Rectal smooth muscle tissue (tissue), 1 donor: ENCODE results near the gene COL18A1.

Experiments
- H3K27ac ChIP-seq: one replicate; pipeline ENCODE4 v1.7.0; 2013; ENCODE audit warnings: low read depth, low read length, inconsistent platforms
- H3K27me3 ChIP-seq: one replicate; pipeline ENCODE4 v1.7.0; 2013; ENCODE audit warnings: low read length; ENCODE audit not compliant: control insufficient read depth, insufficient read depth
- H3K36me3 ChIP-seq: one replicate; pipeline ENCODE4 v1.7.0; 2013; ENCODE audit warnings: low read length; ENCODE audit not compliant: control insufficient read depth, insufficient read depth
- H3K4me1 ChIP-seq: one replicate; pipeline ENCODE4 v1.7.0; 2013; ENCODE audit warnings: low read length; ENCODE audit not compliant: control insufficient read depth, insufficient read depth
- H3K4me3 ChIP-seq: one replicate; pipeline ENCODE4 v1.7.0; 2013; ENCODE audit warnings: low read length
- H3K9ac ChIP-seq: one replicate; pipeline ENCODE4 v1.7.0; 2013; ENCODE audit warnings: low read length

COL18A1 gene

DNA sequence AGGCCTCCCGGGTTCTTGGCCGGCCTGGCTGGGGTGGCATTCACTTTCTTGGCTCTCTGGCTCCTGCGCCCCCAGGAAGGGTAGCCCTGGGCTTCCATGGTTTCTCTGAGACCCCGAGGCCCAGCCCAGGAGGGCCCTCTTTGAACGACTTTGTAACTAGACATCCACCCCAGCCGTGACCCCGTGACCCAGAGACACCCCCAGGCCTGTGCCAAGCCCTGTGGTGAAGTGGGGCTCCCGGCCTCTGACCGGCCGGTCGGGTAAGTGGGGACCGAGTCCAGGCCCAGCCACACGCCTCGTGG is 64.0 kb downstream of the COL18A1 start:
- H3K4me1 ChIP-seq: peaks cover 3% of the 10 kb centered on the region

GRCh38 chr21:45469273-45470086 is 64.5 kb downstream of the COL18A1 start:
- Histone ChIP-seq H3K36me3 (no peaks in the 10 kb centered on the region), H3K4me1 (peaks cover 3% of the 10 kb centered on the region), H3K27me3 (no peaks in the 10 kb centered on the region), H3K4me3 (no peak overlapping the region), H3K9ac (no peak overlapping the region), H3K27ac (peak overlapping the region; percentile 79)

More for the DNA sequence above, 64.0 kb downstream of the COL18A1 start:
- no peaks in the 10 kb centered on the region for H3K27me3 ChIP-seq
- H3K9ac ChIP-seq: no peak overlapping the region
- H3K36me3 ChIP-seq: no peaks in the 10 kb centered on the region
- H3K27ac ChIP-seq: no peak overlapping the region
- H3K4me3 ChIP-seq: no peak overlapping the region

GRCh38 chr21:45470087-45470515 is 65.1 kb downstream of the COL18A1 start:
- H3K9ac ChIP-seq: no peak overlapping the region
- peaks cover 3% of the 10 kb centered on the region for H3K4me1 ChIP-seq
- H3K36me3 ChIP-seq: no peaks in the 10 kb centered on the region
- no peaks in the 10 kb centered on the region for H3K27me3 ChIP-seq
- H3K4me3 ChIP-seq: no peak overlapping the region
- H3K27ac ChIP-seq: peak overlapping the region; percentile 79

DNA sequence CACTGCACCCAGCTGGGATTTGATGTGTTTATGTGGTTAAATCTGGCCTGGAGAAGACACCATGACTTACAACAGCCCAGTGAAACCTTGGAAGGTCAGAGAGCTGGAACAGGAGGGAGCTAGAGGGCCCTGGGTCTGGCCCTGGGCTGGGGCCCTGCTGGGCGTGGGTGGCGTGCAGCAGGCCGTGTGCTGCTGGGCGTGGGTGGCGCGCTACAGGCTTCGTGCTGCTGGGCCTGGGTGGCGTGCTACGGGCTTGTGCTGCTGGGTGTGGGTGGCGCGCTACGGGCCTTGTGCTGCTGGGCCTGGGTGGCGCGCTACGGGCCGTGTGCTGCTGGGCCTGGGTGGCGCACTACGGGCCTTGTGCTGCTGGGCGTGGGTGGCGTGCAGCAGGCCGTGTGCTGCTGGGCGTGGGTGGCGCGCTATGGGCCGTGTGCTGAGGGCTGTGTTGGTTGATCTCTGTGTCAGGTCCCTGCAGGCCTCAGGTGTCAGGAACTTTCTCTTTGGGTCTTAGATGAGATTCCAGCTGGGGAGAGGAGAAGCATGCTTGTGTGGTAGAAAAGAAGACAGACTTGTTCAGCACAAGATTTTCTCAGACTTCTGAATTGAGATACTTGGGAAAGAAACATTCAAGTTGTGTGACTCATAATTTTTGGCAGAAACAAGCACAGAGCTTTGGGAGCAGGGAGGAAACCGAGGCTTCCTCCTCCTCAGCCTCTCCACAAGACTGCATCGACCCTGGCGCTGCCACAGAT is 66.0 kb downstream of the COL18A1 start:
- Histone ChIP-seq H3K27me3 (no peaks in the 10 kb centered on the region), H3K4me3 (no peak overlapping the region), H3K27ac (peak overlapping the region; percentile 79), H3K4me1 (peaks cover 3% of the 10 kb centered on the region), H3K9ac (no peak overlapping the region), H3K36me3 (no peaks in the 10 kb centered on the region)

DNA sequence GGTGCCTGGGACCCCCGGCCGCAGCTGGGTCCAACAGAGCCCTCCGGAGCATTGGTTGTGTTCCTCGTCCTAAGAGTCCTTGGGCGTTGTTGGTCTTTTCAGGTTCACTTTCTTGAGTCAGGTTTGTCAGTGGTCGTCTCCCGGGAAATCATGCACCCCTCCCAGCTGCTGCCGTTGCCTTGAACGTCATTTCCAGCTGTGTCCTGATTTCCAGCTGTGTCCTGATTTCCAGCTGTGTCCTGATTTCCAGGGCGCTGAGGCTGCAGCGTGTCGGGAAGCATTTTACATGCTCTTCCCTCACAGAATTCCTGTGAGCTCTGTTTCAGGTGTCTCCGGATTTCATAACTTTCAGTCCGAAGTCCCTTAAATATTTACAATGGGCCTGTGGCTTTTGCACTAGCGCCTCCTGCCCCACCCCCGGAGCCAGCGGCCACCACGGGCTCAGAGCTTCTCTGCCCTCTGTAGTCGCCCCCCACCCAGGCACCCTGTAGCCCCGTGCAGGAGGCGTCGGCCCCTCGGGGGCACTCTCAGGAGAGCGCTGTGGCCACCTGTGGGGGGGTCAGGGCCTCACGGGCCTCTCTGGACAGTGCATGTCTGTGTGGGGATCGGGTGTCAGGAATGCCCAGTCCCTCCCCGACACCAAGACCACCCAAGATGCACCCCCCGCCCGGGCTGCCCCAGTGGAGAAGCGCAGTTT is 66.7 kb downstream of the COL18A1 start:
- Histone ChIP-seq H3K27ac (peak overlapping the region; percentile 79), H3K9ac (no peak overlapping the region), H3K4me1 (peaks cover 3% of the 10 kb centered on the region)

DNA sequence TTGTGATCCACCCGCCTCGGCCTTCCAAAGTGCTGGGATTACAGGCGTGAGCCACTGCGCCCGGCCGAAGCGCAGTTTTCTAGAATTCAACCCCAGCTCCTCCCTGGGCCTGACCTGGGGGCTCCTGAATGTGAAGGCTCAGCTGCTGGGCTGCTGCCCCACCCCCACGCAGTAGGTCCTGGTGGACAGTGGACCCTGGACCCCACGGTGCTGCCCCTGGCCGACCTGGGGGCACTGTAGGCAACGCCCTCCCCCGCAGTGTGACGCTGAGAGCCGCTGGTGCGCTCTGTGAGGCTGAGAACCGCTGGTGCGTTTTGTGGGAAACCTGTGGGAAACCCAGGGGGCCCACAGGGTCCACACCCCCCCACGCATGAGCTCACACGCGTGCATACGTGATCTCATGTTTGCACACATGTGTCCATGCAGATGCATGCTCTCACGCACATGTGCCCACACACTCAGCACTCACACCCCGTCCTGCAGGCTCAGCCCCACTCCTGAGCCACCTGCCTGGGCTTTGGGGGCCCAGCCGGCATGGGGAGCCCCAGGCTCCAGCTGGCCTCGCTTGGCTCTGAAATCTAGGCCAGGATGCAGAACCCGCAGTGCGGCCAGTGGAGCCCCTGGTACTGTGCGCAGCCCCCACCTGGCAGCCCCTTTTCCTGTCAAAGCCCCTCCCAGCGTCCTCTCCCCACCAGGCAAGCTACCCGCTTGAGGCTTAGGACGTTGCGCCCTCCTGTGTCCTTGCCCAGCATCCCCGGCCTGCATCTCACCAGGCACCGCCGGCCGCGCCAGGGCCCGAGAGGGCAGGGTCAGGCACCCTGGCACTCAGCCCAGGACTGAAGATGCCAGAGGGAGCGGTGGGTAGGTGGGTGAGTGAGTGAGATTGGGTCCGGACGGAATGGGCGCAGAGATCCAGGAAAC is 67.7 kb downstream of the COL18A1 start:
- H3K4me3 ChIP-seq: no peak overlapping the region
- H3K36me3 ChIP-seq: no peaks in the 10 kb centered on the region
- H3K27ac ChIP-seq: no peak overlapping the region
- H3K4me1 ChIP-seq: peaks cover 3% of the 10 kb centered on the region
- no peak overlapping the region for H3K9ac ChIP-seq
- no peaks in the 10 kb centered on the region for H3K27me3 ChIP-seq

More for the DNA sequence above, 66.7 kb downstream of the COL18A1 start:
- H3K36me3 ChIP-seq: no peaks in the 10 kb centered on the region
- H3K27me3 ChIP-seq: no peaks in the 10 kb centered on the region
- H3K4me3 ChIP-seq: no peak overlapping the region

DNA sequence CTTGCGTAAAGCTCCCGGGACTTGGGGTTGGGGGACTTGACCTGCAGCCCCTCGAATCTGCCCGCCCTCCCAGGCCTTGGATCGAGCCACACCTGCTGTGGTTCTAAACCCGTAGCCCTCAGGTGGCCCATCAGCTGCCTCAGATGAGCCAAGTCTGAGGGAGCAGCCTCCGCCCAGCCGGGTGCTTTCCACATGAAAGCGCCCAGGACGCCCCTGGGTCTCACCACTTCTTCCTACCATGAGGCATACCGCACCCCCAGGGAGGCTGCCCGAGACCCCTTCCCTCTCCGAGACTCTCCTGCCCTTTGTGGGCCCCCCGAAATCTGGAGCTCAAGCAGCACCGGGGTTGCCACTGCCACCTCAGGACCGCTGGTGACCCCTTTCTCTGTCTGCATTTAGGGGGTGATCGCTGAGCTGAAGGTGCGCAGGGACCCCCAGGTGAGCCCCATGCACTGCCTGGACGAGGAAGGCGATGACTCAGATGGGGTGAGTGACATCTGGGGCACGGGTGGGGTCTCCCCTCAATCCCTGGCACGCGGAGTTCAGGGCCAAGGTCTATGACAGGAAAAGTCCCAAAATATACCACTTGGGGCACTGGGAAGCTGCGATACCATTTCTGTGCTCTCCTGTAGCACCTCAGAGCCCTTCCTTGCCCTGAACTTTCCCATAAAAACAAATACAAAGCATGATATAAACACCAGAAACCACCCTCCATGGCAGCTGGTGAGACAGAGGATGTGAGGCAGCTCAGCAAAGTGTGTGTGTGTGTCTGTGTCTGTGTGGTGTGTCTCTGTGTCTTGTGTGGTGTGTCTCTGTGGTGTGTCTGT is 68.7 kb downstream of the COL18A1 start:
- H3K27me3 ChIP-seq: no peaks in the 10 kb centered on the region
- peaks cover 3% of the 10 kb centered on the region for H3K4me1 ChIP-seq
- no peak overlapping the region for H3K9ac ChIP-seq
- H3K4me3 ChIP-seq: no peak overlapping the region
- H3K36me3 ChIP-seq: no peaks in the 10 kb centered on the region
- no peak overlapping the region for H3K27ac ChIP-seq

DNA sequence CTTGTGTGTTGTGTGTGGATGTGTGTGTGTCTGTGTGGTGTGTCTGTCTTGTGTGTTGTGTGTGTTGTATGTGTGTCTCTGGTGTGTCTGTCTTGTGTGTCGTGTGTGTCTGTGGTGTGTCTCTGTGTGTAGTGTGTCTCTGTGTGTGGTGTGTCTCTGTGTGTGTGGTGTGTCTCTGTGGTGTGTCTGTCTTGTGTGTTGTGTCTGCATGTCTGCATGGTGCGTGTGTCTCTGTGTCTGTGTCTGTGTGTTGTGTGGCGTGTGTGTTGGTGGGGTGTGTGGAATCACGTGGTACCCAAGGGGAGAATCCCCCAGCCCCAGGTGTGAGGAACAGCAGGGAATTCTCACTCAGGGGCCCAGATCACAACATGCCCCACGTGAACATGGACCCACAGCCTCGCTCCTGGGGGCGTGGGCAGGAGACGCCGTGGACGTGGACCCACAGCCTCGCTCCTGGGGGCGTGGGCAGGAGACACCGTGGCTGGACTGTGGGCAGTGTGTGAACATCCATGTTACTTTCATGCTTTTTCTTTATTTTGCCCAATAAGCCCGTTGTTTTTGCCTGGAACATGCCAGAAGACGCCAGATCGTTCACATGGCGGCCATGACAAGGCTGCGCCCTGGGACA is 69.5 kb downstream of the COL18A1 start:
- no peak overlapping the region for H3K4me3 ChIP-seq
- H3K36me3 ChIP-seq: no peaks in the 10 kb centered on the region
- peaks cover 3% of the 10 kb centered on the region for H3K4me1 ChIP-seq
- no peaks in the 10 kb centered on the region for H3K27me3 ChIP-seq
- H3K9ac ChIP-seq: no peak overlapping the region
- H3K27ac ChIP-seq: no peak overlapping the region

DNA sequence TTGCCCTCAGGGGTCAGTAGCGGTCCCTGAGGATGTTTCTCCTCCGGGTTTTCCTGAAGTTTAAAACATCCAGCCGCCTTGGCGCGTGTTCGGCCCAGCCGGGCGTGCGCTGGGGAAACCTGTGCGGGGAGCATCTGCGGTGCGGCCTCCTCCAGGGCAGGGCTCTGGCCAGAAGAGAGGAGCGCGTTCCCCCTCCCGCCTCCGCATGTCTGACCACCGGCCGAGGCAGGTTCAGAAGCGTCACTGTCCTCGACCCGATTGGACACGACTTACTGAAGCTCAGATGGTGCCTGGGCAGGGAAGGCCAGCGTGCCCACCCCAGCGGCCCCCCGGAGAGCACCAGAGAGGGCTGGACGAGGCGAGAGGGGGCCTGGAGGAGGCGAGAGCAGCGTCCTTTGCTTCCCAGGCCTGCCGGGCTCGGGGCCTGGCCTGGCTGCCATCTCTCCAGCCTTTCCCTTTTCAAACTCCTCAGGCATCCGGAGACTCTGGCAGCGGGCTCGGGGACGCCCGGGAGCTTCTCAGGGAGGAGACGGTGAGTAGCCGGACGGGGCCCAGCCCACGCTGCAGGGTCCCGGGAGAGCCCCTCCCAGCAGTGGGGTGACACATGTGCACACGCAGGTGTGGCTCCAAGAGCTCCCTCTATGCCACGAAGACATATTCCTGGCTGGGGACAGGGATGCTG is 70.2 kb downstream of the COL18A1 start:
- Histone ChIP-seq H3K27ac (no peak overlapping the region), H3K4me1 (peaks cover 3% of the 10 kb centered on the region), H3K4me3 (no peak overlapping the region), H3K36me3 (no peaks in the 10 kb centered on the region), H3K9ac (no peak overlapping the region), H3K27me3 (no peaks in the 10 kb centered on the region)

- Histone ChIP-seq H3K4me1 (peaks cover under 1% of the 10 kb centered on the region), H3K27ac (no peak overlapping the region), H3K36me3 (no peaks in the 10 kb centered on the region), H3K27me3 (no peaks in the 10 kb centered on the region), H3K4me3 (no peak overlapping the region), H3K9ac (no peak overlapping the region)
Measured at GRCh38 chr21:45475797-45476570, 71.0 kb downstream of the COL18A1 start.
